Endothelial cell of umbilical vein (primary cell): Measurements from ENCODE around the gene SMC3. TPM values are rescaled to one million over a fixed set of nuclear protein-coding genes. Genes with fewer than 3 reads are reported as not detected.

ENCODE experiments used
- BruUV-seq: library from RNA; stranded (reverse); fragments of 400-500 nt; replicated peaks from 2 replicates; lab custom pipeline; 2021; lab: Mats Ljungman, UMichigan
- CTCF ChIA-PET: fragments of 300-600, 350-600 bp; sonication (Branson Sonifier 250); formaldehyde crosslinking; loops from one replicate; lab custom pipeline; 2021; ENCODE audit warnings: antibody characterized with exemption, inconsistent platforms; lab: Charles Lee
- POLR2A ChIA-PET: fragments of 300-600, 350-600 bp; sonication (Branson Sonifier 250); formaldehyde crosslinking; loops from one replicate; lab custom pipeline; 2021; ENCODE audit warnings: antibody characterized with exemption, inconsistent platforms; lab: Charles Lee
- DNase-seq: peaks from one replicate; pipeline ENCODE4 v3.0.0-alpha.2; 2011; ENCODE audit warnings: low read depth, low spot score
- FAIRE-seq: peaks from 2 replicates; lab custom pipeline; 2011; peaks lifted over from hg19 to GRCh38; lab: Jason Lieb, UNC
- H2AFZ ChIP-seq: 2 replicates; pipeline ENCODE4 v1.6.0; 2012; ENCODE audit warnings: low read depth, low read length, control low read depth, inconsistent platforms
- H3K27ac ChIP-seq: 2 replicates; pipeline ENCODE4 v1.5.1; 2011; ENCODE audit warnings: low read depth, mild to moderate bottlenecking, control low read depth, low read length, moderate library complexity; ENCODE audit not compliant: insufficient read depth
- H3K27me3 ChIP-seq, 2 experiments: 2 replicates each; pipeline versions ENCODE4 v1.6.0 to v1.6.1; 2011; ENCODE audit warnings: low read length in 2 of 2, mixed read lengths in 1 of 2; ENCODE audit not compliant: control insufficient read depth in 2 of 2, insufficient read depth in 2 of 2
- H3K36me3 ChIP-seq, 2 experiments: 2 replicates in 1 of 2; 3 replicates in 1 of 2; pipeline ENCODE4 v1.5.1; 2011; ENCODE audit warnings: low read length in 2 of 2, mild to moderate bottlenecking in 1 of 2, moderate library complexity in 1 of 2; ENCODE audit not compliant: control insufficient read depth in 2 of 2, insufficient read depth in 2 of 2; ENCODE audit errors: extremely low read depth in 1 of 2
- H3K4me1 ChIP-seq: 3 replicates; pipeline ENCODE4 v1.5.1; 2011; ENCODE audit warnings: mild to moderate bottlenecking, low read length; ENCODE audit not compliant: control insufficient read depth, insufficient read depth; ENCODE audit errors: extremely low read depth
- H3K4me2 ChIP-seq: 2 replicates; pipeline ENCODE4 v1.6.1; 2011; ENCODE audit warnings: low read length, control low read depth, mixed read lengths; ENCODE audit not compliant: insufficient read depth
- H3K4me3 ChIP-seq, 3 experiments: fragments of 200-600 bp in 1 of 3; sonication (generic), shearing (Covaris generic) in 1 of 3; replicated peaks in 1 of 3; 2 replicates each; pipeline ENCODE4 v1.5.1; 2011 to 2016; ENCODE audit warnings: control low read depth in 3 of 3, low read length in 3 of 3, mild to moderate bottlenecking in 2 of 3, inconsistent platforms in 1 of 3, low read depth in 1 of 3, moderate library complexity in 1 of 3; ENCODE audit not compliant: insufficient read depth in 1 of 3
- H3K79me2 ChIP-seq: 2 replicates; pipeline ENCODE4 v1.6.0; 2012; ENCODE audit warnings: low read length, inconsistent platforms; ENCODE audit not compliant: control insufficient read depth, insufficient read depth
- H3K9ac ChIP-seq: replicated peaks from 2 replicates; pipeline ENCODE3; 2011; ENCODE audit warnings: low read length, control low read depth; ENCODE audit not compliant: insufficient read depth; ENCODE audit errors: extremely low read depth
- H3K9me1 ChIP-seq: replicated peaks from 3 replicates; pipeline ENCODE4 v1.6.0; 2011; ENCODE audit warnings: mild to moderate bottlenecking, low read length; ENCODE audit not compliant: control insufficient read depth, insufficient read depth; ENCODE audit errors: extremely low read depth
- H3K9me3 ChIP-seq: replicated peaks from 2 replicates; pipeline ENCODE4 v1.5.1; 2012; ENCODE audit warnings: low read length, inconsistent platforms; ENCODE audit not compliant: control insufficient read depth, insufficient read depth
- H4K20me1 ChIP-seq: replicated peaks from 2 replicates; pipeline ENCODE3; 2011; ENCODE audit warnings: mild to moderate bottlenecking, low read length; ENCODE audit not compliant: control insufficient read depth, insufficient read depth; ENCODE audit errors: extremely low read depth
- CTCF ChIP-seq, 2 donors: IDR thresholded peaks; 1 replicate in 1 of 2; 2 replicates in 1 of 2; pipeline ENCODE4 v1.5.1; 2011; ENCODE audit warnings: low read length in 2 of 2, mild to moderate bottlenecking in 2 of 2, moderate library complexity in 2 of 2, control low read depth in 1 of 2, inconsistent platforms in 1 of 2, low read depth in 1 of 2; ENCODE audit not compliant: insufficient read depth in 1 of 2; ENCODE audit errors: extremely low read depth in 1 of 2
- EZH2 ChIP-seq: IDR thresholded peaks from 2 replicates; pipeline ENCODE4 v1.6.1; 2012; ENCODE audit warnings: borderline replicate concordance, low read depth, mild to moderate bottlenecking, moderate library complexity, low read length, inconsistent platforms; ENCODE audit not compliant: severe bottlenecking
- FOS ChIP-seq: IDR thresholded peaks from 2 replicates; pipeline ENCODE4 v1.6.1; 2011; ENCODE audit warnings: mild to moderate bottlenecking, low read length, moderate library complexity, borderline replicate concordance; ENCODE audit not compliant: insufficient read depth
- GATA2 ChIP-seq: IDR thresholded peaks from 2 replicates; pipeline ENCODE4 v1.7.0; 2011; ENCODE audit warnings: low read depth, mild to moderate bottlenecking, moderate library complexity, mixed read lengths, low read length; ENCODE audit not compliant: insufficient read length, insufficient read depth
- JUN ChIP-seq: IDR thresholded peaks from 2 replicates; pipeline ENCODE4 v1.6.1; 2011; ENCODE audit warnings: borderline replicate concordance, low read depth; ENCODE audit not compliant: insufficient read length, insufficient read depth
- MAX ChIP-seq: IDR thresholded peaks from 2 replicates; pipeline ENCODE4 v1.6.1; 2011; ENCODE audit not compliant: insufficient read depth, insufficient read length
- MYC ChIP-seq: IDR thresholded peaks from one replicate; pipeline ENCODE4 v1.6.1; 2011; ENCODE audit warnings: mild to moderate bottlenecking, low read depth, low read length
- POLR2A ChIP-seq: IDR thresholded peaks from 2 replicates; pipeline ENCODE4 v1.6.1; 2012; ENCODE audit warnings: low read depth, mild to moderate bottlenecking, control low read depth, low read length
- POLR2AphosphoS5 ChIP-seq: IDR thresholded peaks from 2 replicates; pipeline ENCODE4 v1.6.1; 2012; ENCODE audit warnings: low read depth, mild to moderate bottlenecking, control low read depth, low read length, moderate library complexity; ENCODE audit not compliant: insufficient read depth
- dilution Hi-C: fragments of 300-500 bp; cut with MboI; formaldehyde crosslinking; loops from one replicate; pipeline ENCODE4 v1.15.0; 2019; ENCODE audit warnings: low sequenced_read_pairs; ENCODE audit not compliant: extremely low pct_ligation_motif_present
- intact Hi-C: fragments of 100-400 bp; cut with micrococcal nuclease; formaldehyde crosslinking; loops from one replicate; pipeline ENCODE4 v1.10.0; 2022
- polyA plus RNA-seq, 4 experiments: library from polyadenylated mRNA; depleted of rRNA in 3 of 4; stranded (reverse) in 3 of 4; unstranded in 1 of 4; fragments of >200 nt; gene quantifications; 2 replicates each; pipeline versions ENCODE4 v1.2.1 to v1.2.3, GENCODE V29; 2011 to 2012; ENCODE audit warnings: missing spikeins in 1 of 4
- total RNA-seq: library from RNA; stranded (reverse); gene quantifications from 2 replicates; pipeline ENCODE4 v1.2.3, GENCODE V29; 2021

SMC3 gene
- total and polyA plus RNA-seq, 2 donors (not counting 3 experiments of a cell fraction or from before 2014, with no cell fraction given): 5.5 to 44.2 TPM

- Histone ChIP-seq H3K4me2 (no peak overlapping the region), H3K9me1 (no peaks in the 10 kb centered on the region), H3K79me2 (no peaks in the 10 kb centered on the region), H3K27ac (no peak overlapping the region), H3K9ac (no peak overlapping the region), H3K9me3 (no peaks in the 10 kb centered on the region), H2AFZ (no peak overlapping the region), H3K36me3 (no peaks in the 10 kb centered on the region), H3K4me3 (no peak overlapping the region), H3K4me1 (no peaks in the 10 kb centered on the region), H3K27me3 (peaks cover 6 to 12% of the 10 kb centered on the region in 2 experiments), H4K20me1 (no peaks in the 10 kb centered on the region)
- TF ChIP-seq JUN (no peak), FOS (no peak), CTCF (IDR thresholded peaks at IDR 0.05; ENCODE audit: extremely low read depth in 1 of 2, insufficient read depth in 1 of 2, low read depth in 1 of 2, low read length in 2 of 2) (no peak), POLR2A (no peak), GATA2 (no peak), MAX (no peak), MYC (no peak), EZH2 (no peak), POLR2AphosphoS5 (no peak)
- dilution Hi-C loops: no loop called here
- POLR2A ChIA-PET: no interaction called here
- intact Hi-C loops: no loop called here
- FAIRE-seq (no peak), DNase-seq (no peak)
- BruUV-seq: no TSS peak
- CTCF ChIA-PET: interaction anchor here (1.2 to 4.2 kb wide), 3 partner anchors 15 to 1522 kb away, joined by 5 to 22 read pairs (median 5); no protein-coding TSS in a partner anchor
Observed at GRCh38 chr10:110615057-110615747, 47.7 kb downstream of the SMC3 start.
